NCI-H146 treated with DMSO at 0.1 percent for 48 hours (cell line): ENCODE results near the gene UIMC1.

ENCODE experiments used
- DNase-seq: peaks from one replicate; lab custom pipeline; 2025; ENCODE audit not compliant: unreplicated experiment; lab: John Stamatoyannopoulos, UW

Gene UIMC1

DNA sequence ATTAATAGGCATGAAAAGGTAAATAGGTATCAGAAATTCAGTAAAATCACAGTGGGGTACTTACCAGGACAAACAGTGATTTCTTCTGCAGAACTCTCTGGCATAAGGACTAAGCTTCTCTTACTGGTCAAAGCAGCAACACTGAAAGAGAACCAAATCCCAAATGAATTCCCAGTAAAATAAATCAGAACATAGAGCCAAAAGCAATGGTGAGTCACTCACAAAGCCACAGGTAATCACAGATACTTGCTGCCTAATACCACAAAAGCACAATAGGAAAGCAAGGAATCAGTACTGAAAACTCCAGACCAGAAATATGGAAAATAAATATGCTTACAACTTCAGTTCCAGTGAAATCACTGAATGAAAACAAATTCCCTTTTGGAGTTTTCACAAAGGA, 50.7 kb downstream of the UIMC1 start:
- no peak for DNase-seq

DNA sequence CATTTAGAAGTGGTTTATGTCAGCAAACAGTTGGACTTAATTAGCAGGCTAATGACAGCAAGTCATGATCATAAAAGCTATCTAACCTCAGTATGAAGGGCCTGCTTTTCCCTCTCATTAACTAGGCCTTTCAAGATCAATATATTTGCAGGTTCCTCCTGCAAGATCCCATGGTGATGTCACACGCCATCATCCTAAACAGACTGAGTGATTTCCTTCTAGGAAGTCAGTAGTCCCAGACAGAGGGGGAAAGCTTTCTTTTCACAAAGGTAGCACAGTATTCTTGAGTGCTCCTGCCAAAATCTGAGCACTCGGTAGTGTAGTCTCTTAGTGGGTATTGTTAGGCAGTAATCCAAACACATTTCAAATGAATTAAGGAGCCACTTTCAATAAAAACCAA, 52.5 kb downstream of the UIMC1 start:
- DNase-seq: no peak

- DNase-seq: no peak
These were observed 53.9 kb downstream of the UIMC1 start for GRCh38 chr5:176952531-176953193.

GRCh38 chr5:176948458-176948857, 58.1 kb downstream of the UIMC1 start:
- DNase-seq: no peak

- DNase-seq: no peak
These were observed 58.7 kb downstream of the UIMC1 start for GRCh38 chr5:176947847-176948246.

GRCh38 chr5:176944268-176944667, 62.3 kb downstream of the UIMC1 start:
- no peak for DNase-seq

DNA sequence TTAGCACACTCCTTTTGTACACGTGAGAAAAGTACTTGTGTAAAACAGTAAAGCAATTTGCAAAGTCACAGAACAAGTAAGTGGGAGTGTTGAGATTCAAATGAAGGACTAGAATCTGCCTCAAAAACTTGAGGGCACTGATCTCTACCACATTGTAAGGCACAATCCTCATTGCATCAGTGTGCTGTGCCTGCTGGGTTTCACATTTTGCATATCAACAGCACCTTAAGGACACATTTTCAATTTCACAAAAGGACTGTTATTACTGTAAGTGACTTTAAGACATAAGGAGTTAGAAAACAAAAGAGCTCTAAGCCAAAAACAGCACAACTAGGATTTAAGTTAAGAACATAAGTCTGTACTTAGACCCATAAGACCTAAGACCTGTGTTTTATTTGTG, 62.8 kb downstream of the UIMC1 start:
- DNase-seq: no peak

DNA sequence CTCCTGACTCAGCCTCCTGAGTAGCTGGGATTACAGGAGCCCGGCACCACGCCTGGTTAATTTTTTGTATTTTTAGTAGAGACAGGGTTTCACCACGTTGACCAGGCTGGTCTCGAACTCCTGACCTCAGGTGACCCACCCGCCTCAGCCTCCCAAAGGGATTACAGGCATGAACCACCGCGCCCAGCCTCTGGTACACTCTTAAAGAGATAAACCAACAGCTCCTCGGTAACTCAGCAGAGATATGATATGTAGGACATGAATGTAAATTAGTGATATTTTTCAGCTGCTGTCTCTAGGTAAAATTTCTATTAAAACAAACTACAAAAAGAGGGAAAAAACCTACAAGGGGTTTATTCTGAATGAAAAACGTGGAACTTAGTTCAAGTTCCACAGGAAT, 64.6 kb downstream of the UIMC1 start:
- no peak for DNase-seq

DNA sequence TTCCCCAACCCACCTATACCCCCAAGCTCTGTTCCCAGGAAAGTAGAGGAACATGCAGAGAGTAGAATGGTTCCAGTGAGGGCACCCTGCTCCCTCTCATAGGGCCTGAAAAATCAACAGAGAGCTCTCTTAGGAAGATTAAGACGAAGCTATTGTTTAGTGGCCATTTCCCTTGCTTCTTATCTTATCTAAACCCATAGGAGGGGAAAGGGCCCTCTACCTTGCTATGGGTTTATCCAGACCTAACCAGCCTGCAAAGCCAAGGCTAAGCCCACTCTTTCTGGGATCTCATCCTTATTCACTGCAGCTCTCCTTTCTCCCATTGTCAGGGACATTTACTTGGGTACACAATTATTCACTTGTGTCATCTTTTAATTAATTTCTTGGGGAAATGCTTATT, 68.1 kb downstream of the UIMC1 start:
- no peak for DNase-seq

DNA sequence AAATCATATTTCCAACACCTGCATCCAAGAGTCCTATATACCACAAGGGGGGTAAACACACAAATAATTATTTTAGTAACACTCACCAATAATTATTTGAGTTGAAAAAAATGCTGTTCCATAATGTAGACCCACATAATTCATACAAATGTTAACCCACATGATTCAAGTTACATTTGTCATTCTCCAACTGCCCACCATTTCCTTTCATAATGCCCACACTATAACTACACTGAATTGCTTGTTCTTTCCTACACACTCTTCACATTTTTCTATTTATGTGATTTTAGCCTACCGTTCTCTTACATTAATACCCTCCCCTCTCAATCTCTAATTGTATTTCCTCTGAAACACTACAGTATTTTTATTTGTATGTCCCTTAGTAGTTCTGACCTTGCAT, 71.6 kb downstream of the UIMC1 start:
- no peak for DNase-seq

DNA sequence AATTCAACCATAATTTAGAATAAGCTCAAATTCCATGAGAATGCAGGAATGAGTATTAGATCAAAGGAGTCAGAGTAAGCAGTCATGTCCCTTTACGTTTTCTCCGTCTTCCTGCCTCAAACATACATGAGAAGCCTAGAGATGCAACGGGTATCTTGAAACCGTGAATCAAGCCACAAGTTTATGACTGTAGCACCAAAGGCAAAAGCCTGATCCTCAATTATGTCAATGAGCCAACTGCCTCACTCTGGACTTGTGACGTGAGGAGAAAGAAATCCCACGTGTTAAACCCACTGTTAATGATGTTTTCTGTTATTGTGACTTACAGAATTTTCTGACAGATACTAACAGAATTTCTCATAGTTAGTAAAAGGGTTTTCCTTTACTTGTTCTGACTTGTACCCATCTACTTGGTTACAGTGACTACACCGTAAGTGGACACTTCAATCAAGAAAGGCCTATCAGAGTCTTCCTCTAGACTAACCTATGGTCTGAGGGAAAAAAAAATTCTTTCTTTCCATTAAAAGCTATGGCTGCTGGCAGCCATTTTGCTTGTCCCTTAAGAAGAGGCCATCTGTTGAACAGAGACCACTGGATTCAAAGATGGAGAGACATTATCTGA, 72.2 kb downstream of the UIMC1 start:
- no peak for DNase-seq

DNA sequence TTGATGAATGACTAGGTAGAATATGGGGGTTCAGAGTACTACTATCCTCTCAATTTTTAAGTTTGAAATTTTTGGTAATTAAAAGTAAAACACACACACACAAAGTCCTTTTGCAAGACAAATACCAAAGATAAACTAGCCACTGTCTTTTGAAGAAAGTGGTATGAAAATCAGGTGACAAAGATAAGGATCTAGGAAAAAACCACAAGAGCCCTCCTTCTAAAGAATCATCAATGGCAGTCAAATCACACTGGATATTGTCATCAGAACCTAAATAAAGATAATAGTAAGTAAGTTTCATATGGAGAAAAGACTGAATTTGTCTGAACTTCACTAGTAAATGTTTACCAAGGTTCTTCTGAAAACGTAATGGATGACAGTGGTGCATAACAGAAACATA, 76.9 kb downstream of the UIMC1 start:
- DNase-seq: no peak

DNA sequence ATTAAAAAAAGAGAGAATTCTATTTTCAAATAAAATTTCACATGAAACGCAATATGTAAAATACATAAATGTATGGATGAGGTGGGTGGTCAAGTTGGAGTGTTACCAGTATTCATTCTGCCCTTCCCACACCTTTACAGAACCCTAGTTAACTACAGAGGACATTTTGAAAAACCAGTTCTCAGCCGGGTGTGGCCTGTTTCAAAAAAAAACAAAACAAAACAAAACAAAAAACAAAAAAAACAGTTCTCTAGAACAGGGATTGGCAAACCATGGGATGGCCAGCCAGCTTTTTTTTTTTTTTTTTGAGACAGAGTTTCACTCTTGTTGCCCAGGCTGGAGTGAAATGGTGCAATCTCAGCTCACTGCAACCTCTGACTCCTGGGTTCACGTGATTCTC, 79.0 kb downstream of the UIMC1 start:
- no peak for DNase-seq

GRCh38 chr5:176922817-176923216, 83.8 kb downstream of the UIMC1 start:
- no peak for DNase-seq

- DNase-seq: no peak
These were observed 84.9 kb downstream of the UIMC1 start for GRCh38 chr5:176921714-176922113.

DNA sequence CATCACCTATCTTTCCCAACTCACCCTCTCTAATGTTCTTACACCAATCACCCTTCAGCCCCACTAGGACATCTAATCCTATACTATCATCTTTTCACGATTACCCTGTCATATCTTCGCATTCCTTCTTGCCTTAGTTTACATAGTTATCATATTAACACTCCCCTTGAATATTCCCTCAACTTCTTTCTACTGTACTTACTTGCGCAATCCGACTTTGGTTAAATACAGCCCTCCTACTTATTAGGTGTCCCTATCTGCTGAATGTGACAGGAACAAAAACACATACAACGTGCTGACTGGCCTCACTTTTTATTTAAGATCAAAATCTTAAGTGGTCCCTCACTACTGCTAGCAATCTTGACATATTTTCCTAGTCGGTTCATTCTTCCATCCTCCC, 88.0 kb downstream of the UIMC1 start:
- no peak for DNase-seq

DNA sequence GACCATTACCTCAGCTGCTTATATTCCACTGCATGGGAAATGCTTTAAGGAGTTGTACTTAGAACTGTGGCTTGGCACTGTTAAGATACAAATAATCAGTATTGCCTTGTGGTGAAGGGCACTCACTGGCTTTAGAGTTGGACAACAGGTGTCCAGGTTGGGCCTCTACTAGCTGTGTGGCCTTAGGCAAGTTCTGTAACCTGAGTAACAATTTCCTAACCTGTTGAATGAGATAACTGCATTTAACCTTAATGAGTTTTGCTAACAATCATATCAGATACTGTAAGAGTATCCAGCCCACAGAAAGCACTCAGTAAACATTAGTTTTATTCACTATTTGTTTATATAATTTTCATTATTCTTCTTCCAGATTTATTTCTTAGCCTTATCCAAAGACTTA, 90.2 kb downstream of the UIMC1 start:
- DNase-seq: peak; percentile 83

DNA sequence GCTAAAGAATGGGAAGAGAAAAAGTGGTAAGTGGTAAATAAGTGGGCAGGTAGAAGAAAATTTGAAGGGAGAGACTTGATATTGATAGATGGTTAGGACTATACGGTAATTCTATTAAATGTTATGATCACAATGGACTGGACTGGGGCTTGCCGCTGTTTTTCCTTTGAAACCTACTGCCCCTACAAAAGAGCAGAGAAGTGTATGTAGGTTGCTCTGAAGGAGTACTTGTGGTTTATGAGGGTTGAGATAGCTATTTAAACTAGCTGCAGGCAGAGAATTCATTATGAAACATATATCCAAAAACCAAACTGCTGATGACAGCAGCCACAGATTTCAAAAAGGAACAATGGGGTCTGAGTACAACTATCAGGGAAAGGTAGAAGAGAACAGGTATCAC, 90.7 kb downstream of the UIMC1 start:
- no peak for DNase-seq

- no peak for DNase-seq
These were observed 94.5 kb downstream of the UIMC1 start for GRCh38 chr5:176912115-176912514.

- no peak for DNase-seq
These were observed 97.8 kb downstream of the UIMC1 start for GRCh38 chr5:176908675-176909368.

GRCh38 chr5:176906796-176907195, 99.8 kb downstream of the UIMC1 start:
- no peak for DNase-seq

- DNase-seq: no peak
These were observed 100.5 kb downstream of the UIMC1 start for GRCh38 chr5:176906126-176906525.

DNA sequence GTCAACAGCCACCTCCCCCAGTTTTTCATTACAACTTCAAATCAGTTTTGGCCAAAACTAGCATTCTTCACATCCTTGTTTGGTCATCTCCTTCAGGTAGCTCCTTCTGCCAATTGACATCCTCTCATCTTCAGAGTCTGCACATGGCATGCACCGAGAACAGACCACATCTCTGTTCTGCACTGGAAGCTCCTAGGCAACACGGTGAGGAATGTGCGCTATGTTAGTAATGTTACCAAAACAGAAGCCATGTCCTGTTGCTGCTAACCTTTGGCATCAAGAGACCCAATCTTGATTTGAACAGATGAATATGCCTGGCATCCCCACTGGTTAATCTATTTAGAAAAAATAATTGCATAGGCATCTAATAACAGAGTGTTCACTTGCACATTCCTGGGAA, 102.3 kb downstream of the UIMC1 start:
- DNase-seq: no peak
